HEK293 (cell line): ENCODE results near the gene FADS6.
A peak's percentile ranks its signal among the peaks of the same experiment; 100 is the strongest.

Experiments used
- CTCF ChIA-PET: fragments of 350-600 bp; formaldehyde crosslinking; extraction: SDS; loops from one replicate; lab custom pipeline; 2021; ENCODE audit warnings: antibody characterized with exemption; lab: Yijun Ruan, JAX
- POLR2A ChIA-PET: fragments of 300-600 bp; formaldehyde crosslinking; extraction: SDS; loops from one replicate; lab custom pipeline; 2020; ENCODE audit warnings: antibody characterized with exemption, inconsistent platforms; lab: Yijun Ruan, JAX
- H3K27ac ChIP-seq: fragments of 200-500 bp; sonication (Bioruptor generic); 2 replicates; pipeline ENCODE4 v1.5.1; 2014; ENCODE audit warnings: low read depth, low read length, control low read depth, inconsistent platforms; ENCODE audit errors: extremely low read depth
- H3K36me3 ChIP-seq, 2 experiments: fragments of 200-500 bp in 1 of 2; sonication (Bioruptor generic) in 1 of 2; 1 replicate in 1 of 2; 2 replicates in 1 of 2; pipeline ENCODE4 v1.5.1; 2014 to 2017; ENCODE audit warnings: inconsistent platforms in 2 of 2, low read length in 2 of 2; ENCODE audit not compliant: control insufficient read depth in 2 of 2, insufficient read depth in 1 of 2
- H3K4me1 ChIP-seq: fragments of 200-500 bp; sonication (Bioruptor generic); 2 replicates; pipeline ENCODE4 v1.5.1; 2014; ENCODE audit warnings: mild to moderate bottlenecking, low read length, inconsistent platforms; ENCODE audit not compliant: control insufficient read depth, insufficient read depth
- H3K4me3 ChIP-seq: 2 replicates; pipeline ENCODE4 v1.5.1; 2011; ENCODE audit warnings: low read depth, mild to moderate bottlenecking, control low read depth, low read length, moderate library complexity
- H3K9me3 ChIP-seq: fragments of 200-500 bp; sonication (Bioruptor generic); 2 replicates; pipeline ENCODE4 v1.5.1; 2014; ENCODE audit warnings: low read depth, low read length, inconsistent platforms; ENCODE audit not compliant: control insufficient read depth, insufficient read depth
- EGR2 ChIP-seq: fragments of 450-650 bp; formaldehyde crosslinking; IDR thresholded peaks from 2 replicates; pipeline ENCODE4 v1.5.1; 2016; ENCODE audit warnings: low read depth, missing biosample characterization, missing genetic modification characterization
- FEZF1 ChIP-seq: fragments of 450-650 bp; formaldehyde crosslinking; IDR thresholded peaks from 2 replicates; pipeline ENCODE4 v1.5.1; 2016; ENCODE audit warnings: missing biosample characterization, missing genetic modification characterization
- GLIS2 ChIP-seq: fragments of 450-650 bp; formaldehyde crosslinking; IDR thresholded peaks from 2 replicates; pipeline ENCODE4 v1.5.1; 2016; ENCODE audit warnings: missing biosample characterization, missing genetic modification characterization
- KLF1 ChIP-seq: fragments of 450-650 bp; formaldehyde crosslinking; IDR thresholded peaks from 2 replicates; pipeline ENCODE4 v1.5.1; 2016; ENCODE audit warnings: missing biosample characterization, missing genetic modification characterization
- KLF9 ChIP-seq: fragments of 450-650 bp; formaldehyde crosslinking; IDR thresholded peaks from 2 replicates; pipeline ENCODE4 v1.5.1; 2016; ENCODE audit warnings: missing biosample characterization, missing genetic modification characterization, low read depth
- PBX3 ChIP-seq: sonication (generic); formaldehyde crosslinking; IDR thresholded peaks from 2 replicates; pipeline ENCODE4 v1.8.1; 2022; ENCODE audit warnings: mild to moderate bottlenecking, moderate library complexity, missing genetic modification reagents
- REST ChIP-seq: fragments of 450-650 bp; formaldehyde crosslinking; IDR thresholded peaks from 2 replicates; pipeline ENCODE4 v1.5.1; 2016; ENCODE audit warnings: missing biosample characterization, missing genetic modification characterization
- SCRT1 ChIP-seq: fragments of 450-650 bp; formaldehyde crosslinking; IDR thresholded peaks from 2 replicates; pipeline ENCODE4 v1.5.1; 2016; ENCODE audit warnings: missing biosample characterization, missing genetic modification characterization, borderline replicate concordance
- SP7 ChIP-seq: fragments of 450-650 bp; formaldehyde crosslinking; IDR thresholded peaks from 2 replicates; pipeline ENCODE4 v1.5.1; 2016; ENCODE audit warnings: missing biosample characterization, missing genetic modification characterization
- WT1 ChIP-seq: fragments of 450-650 bp; formaldehyde crosslinking; IDR thresholded peaks from 2 replicates; pipeline ENCODE4 v1.5.1; 2016; ENCODE audit warnings: missing biosample characterization, missing genetic modification characterization
- ZFHX2 ChIP-seq: fragments of 450-650 bp; formaldehyde crosslinking; conservative IDR thresholded peaks from 2 replicates; pipeline ENCODE4 v1.5.1; 2016; ENCODE audit warnings: missing biosample characterization, missing genetic modification characterization
- ZNF169 ChIP-seq: fragments of 450-650 bp; formaldehyde crosslinking; IDR thresholded peaks from 2 replicates; pipeline ENCODE4 v1.5.1; 2016; ENCODE audit warnings: missing biosample characterization, missing genetic modification characterization
- ZNF214 ChIP-seq: fragments of 450-650 bp; formaldehyde crosslinking; IDR thresholded peaks from 2 replicates; pipeline ENCODE4 v1.5.1; 2017; ENCODE audit warnings: missing biosample characterization, mild to moderate bottlenecking, missing genetic modification characterization, borderline replicate concordance
- ZNF280C ChIP-seq: fragments of 450-650 bp; formaldehyde crosslinking; IDR thresholded peaks from 2 replicates; pipeline ENCODE4 v1.5.1; 2016; ENCODE audit warnings: missing biosample characterization, missing genetic modification characterization
- ZNF37A ChIP-seq: fragments of 450-650 bp; IDR thresholded peaks from 2 replicates; pipeline ENCODE4 v1.5.1; 2018; ENCODE audit warnings: missing biosample characterization, missing genetic modification characterization
- ZNF449 ChIP-seq: fragments of 450-650 bp; formaldehyde crosslinking; IDR thresholded peaks from 2 replicates; pipeline ENCODE4 v1.5.1; 2017; ENCODE audit warnings: missing biosample characterization, mild to moderate bottlenecking, missing genetic modification characterization, moderate library complexity
- ZNF560 ChIP-seq: fragments of 450-650 bp; formaldehyde crosslinking; IDR thresholded peaks from 2 replicates; pipeline ENCODE4 v1.5.1; 2017; ENCODE audit warnings: missing biosample characterization, missing genetic modification characterization, borderline replicate concordance
- ZNF623 ChIP-seq: fragments of 450-650 bp; formaldehyde crosslinking; IDR thresholded peaks from 2 replicates; pipeline ENCODE4 v1.5.1; 2016; ENCODE audit warnings: missing biosample characterization, missing genetic modification characterization
- ZNF645 ChIP-seq: fragments of 450-650 bp; formaldehyde crosslinking; IDR thresholded peaks from 2 replicates; pipeline ENCODE4; 2016; ENCODE audit warnings: missing biosample characterization, missing genetic modification characterization
- ZNF664 ChIP-seq: fragments of 450-650 bp; formaldehyde crosslinking; IDR thresholded peaks from 2 replicates; pipeline ENCODE4 v1.5.1; 2016; ENCODE audit warnings: missing biosample characterization, missing genetic modification characterization
- ZSCAN23 ChIP-seq: fragments of 450-650 bp; formaldehyde crosslinking; IDR thresholded peaks from 2 replicates; pipeline ENCODE4 v1.5.1; 2016; ENCODE audit warnings: missing biosample characterization, missing genetic modification characterization

The FADS6 gene

GRCh38 chr17:74937064-74938051, 43.9 kb upstream of the FADS6 start:
- CTCF ChIA-PET, result interaction anchor here (0.7 to 1.3 kb wide), 6 partner anchors 13 to 664 kb away, joined by 3 to 5 read pairs (median 3); partner anchors contain the start of gene OTOP2
- POLR2A ChIA-PET, result no interaction called here
- Histone ChIP-seq H3K36me3 (no peaks in the 10 kb centered on the region), H3K9me3 (no peaks in the 10 kb centered on the region), H3K4me1 (no peaks in the 10 kb centered on the region)
- no peak for TF ChIP-seq ZSCAN23 (tag by site-specific recombination)
- TF ChIP-seq SP7 (tag by site-specific recombination), result no peak
- no peak for TF ChIP-seq SCRT1 (tag by site-specific recombination)
- TF ChIP-seq PBX3 (CRISPR knock-in tag), result no peak
- no peak for TF ChIP-seq ZNF37A (tag by site-specific recombination)
- TF ChIP-seq ZNF214 (tag by site-specific recombination), result no peak
- no peak for TF ChIP-seq ZNF280C (tag by site-specific recombination)
- peak; percentile 93 for TF ChIP-seq ZNF664
- TF ChIP-seq KLF9 (tag by site-specific recombination), result 0 out of 2 replicates have a peak, but pooled peaks have one; percentile 27
- TF ChIP-seq KLF1, result peak; percentile 90
- no peak for TF ChIP-seq ZNF645 (tag by site-specific recombination)
- TF ChIP-seq ZNF449 (tag by site-specific recombination), result no peak
- TF ChIP-seq WT1, result 0 out of 2 replicates have a peak, but pooled peaks have one; percentile 25
- no peak for TF ChIP-seq EGR2 (tag by site-specific recombination)
- TF ChIP-seq GLIS2 (tag by site-specific recombination), result no peak
- TF ChIP-seq ZNF169, result no peak
- TF ChIP-seq REST, result peak; percentile 96
- no peak for TF ChIP-seq FEZF1 (tag by site-specific recombination)
- TF ChIP-seq ZNF623, result no peak
- no peak for TF ChIP-seq ZNF560 (tag by site-specific recombination)
- 0 out of 2 replicates have a peak, but pooled peaks have one; percentile 15 for TF ChIP-seq ZFHX2
- TF ChIP-seq, all 188 proteins: peak for 6
- no peak overlapping the region for H3K4me3 ChIP-seq
- no peak overlapping the region for H3K27ac ChIP-seq
